Ishikawa (cell line): ENCODE results near the gene PRPF18.

ENCODE experiments used
- CEBPB ChIP-seq: IDR thresholded peaks from 2 replicates; pipeline ENCODE4 v1.6.1; 2012
- CREB1 ChIP-seq: IDR thresholded peaks from 2 replicates; pipeline ENCODE4 v1.6.1; 2012; ENCODE audit warnings: low read depth
- EGR1 ChIP-seq: IDR thresholded peaks from 2 replicates; pipeline ENCODE4 v1.6.1; 2012
- EP300 ChIP-seq: IDR thresholded peaks from 2 replicates; pipeline ENCODE4 v1.6.1; 2012; ENCODE audit warnings: borderline replicate concordance
- FOXM1 ChIP-seq: IDR thresholded peaks from 2 replicates; pipeline ENCODE4 v1.6.1; 2012; ENCODE audit warnings: low read depth, borderline replicate concordance
- NFIC ChIP-seq: IDR thresholded peaks from 2 replicates; pipeline ENCODE4 v1.6.1; 2012
- RAD21 ChIP-seq: IDR thresholded peaks from 2 replicates; pipeline ENCODE4 v1.6.1; 2012; ENCODE audit warnings: low read depth
- TAF1 ChIP-seq: IDR thresholded peaks from 2 replicates; pipeline ENCODE4 v1.6.1; 2012; ENCODE audit warnings: low read depth, mild to moderate bottlenecking
- TCF12 ChIP-seq: IDR thresholded peaks from 2 replicates; pipeline ENCODE4 v1.6.1; 2012; ENCODE audit warnings: low read depth
- TEAD4 ChIP-seq: IDR thresholded peaks from 2 replicates; pipeline ENCODE4 v1.6.1; 2012
- USF1 ChIP-seq: IDR thresholded peaks from 2 replicates; pipeline ENCODE4 v1.6.1; 2012
- YY1 ChIP-seq: IDR thresholded peaks from 2 replicates; pipeline ENCODE4 v1.6.1; 2012; ENCODE audit warnings: low read depth
- ZBTB7A ChIP-seq: IDR thresholded peaks from 2 replicates; pipeline ENCODE4 v1.6.1; 2012; ENCODE audit warnings: low read depth
- TF ChIP-seq, protein P1 (sequence below): IDR thresholded peaks from 2 replicates; pipeline ENCODE4 v1.6.1; 2012; ENCODE audit warnings: low read depth, mild to moderate bottlenecking
- TF ChIP-seq, protein P2 (sequence below): IDR thresholded peaks from 2 replicates; pipeline ENCODE4 v1.6.1; 2012

Gene PRPF18

DNA sequence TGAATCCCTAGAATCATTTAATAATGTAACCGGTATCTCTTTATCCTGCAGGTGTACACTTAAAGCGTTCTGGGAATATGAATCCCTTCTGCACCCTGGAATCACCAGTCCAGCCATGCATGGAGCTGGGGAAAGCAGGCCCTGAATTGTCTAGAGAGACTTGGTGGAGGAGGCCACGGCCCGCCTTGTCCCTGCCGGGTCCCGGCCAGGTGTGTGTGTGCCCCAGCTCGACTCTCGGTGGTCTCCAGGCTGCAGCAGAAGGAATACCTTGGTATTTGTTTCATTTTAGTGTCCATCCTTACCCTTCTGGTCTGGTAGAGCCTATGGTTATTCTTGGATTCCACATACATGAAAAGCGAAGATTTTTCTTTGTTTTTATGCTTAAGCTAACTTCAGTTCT lies 58.1 kb downstream of the PRPF18 start:
- TF ChIP-seq EGR1 (no peak), YY1 (no peak)
- TF ChIP-seq, protein P1, sequence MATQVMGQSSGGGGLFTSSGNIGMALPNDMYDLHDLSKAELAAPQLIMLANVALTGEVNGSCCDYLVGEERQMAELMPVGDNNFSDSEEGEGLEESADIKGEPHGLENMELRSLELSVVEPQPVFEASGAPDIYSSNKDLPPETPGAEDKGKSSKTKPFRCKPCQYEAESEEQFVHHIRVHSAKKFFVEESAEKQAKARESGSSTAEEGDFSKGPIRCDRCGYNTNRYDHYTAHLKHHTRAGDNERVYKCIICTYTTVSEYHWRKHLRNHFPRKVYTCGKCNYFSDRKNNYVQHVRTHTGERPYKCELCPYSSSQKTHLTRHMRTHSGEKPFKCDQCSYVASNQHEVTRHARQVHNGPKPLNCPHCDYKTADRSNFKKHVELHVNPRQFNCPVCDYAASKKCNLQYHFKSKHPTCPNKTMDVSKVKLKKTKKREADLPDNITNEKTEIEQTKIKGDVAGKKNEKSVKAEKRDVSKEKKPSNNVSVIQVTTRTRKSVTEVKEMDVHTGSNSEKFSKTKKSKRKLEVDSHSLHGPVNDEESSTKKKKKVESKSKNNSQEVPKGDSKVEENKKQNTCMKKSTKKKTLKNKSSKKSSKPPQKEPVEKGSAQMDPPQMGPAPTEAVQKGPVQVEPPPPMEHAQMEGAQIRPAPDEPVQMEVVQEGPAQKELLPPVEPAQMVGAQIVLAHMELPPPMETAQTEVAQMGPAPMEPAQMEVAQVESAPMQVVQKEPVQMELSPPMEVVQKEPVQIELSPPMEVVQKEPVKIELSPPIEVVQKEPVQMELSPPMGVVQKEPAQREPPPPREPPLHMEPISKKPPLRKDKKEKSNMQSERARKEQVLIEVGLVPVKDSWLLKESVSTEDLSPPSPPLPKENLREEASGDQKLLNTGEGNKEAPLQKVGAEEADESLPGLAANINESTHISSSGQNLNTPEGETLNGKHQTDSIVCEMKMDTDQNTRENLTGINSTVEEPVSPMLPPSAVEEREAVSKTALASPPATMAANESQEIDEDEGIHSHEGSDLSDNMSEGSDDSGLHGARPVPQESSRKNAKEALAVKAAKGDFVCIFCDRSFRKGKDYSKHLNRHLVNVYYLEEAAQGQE = no peak

GRCh38 chr10:13648425-13648824 lies 61.7 kb downstream of the PRPF18 start:
- TF ChIP-seq TAF1 = no peak

- TF ChIP-seq TAF1 = no peak
- no peak for TF ChIP-seq FOXM1
- TF ChIP-seq, protein P2, sequence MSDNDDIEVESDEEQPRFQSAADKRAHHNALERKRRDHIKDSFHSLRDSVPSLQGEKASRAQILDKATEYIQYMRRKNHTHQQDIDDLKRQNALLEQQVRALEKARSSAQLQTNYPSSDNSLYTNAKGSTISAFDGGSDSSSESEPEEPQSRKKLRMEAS = no peak
- TF ChIP-seq, protein P1 = no peak
- TF ChIP-seq TEAD4 = no peak
- no peak for TF ChIP-seq ZBTB7A
- no peak for TF ChIP-seq EP300
- TF ChIP-seq EGR1 = no peak
- no peak for TF ChIP-seq YY1
- TF ChIP-seq NFIC = no peak
Observed at GRCh38 chr10:13649844-13650520, 63.2 kb downstream of the PRPF18 start.

DNA sequence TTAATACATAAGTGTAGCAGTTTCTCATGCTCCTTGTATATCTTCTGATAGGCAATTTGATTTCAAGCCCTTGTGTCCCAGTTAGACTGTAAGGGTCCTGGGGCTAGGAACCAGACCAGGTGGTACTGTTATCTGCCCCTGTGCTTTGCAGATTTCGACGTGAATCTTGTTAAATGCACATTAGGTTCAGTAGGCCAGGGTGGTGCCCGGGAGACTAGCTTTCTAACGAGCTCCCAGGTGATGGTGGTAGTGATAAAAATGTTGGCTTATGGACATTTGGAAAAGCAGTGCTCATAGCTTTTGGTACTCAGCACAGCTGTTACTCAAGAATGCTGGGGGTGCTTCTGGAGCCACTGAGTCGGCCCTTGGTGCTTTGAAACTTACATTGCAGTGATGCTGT lies 64.2 kb downstream of the PRPF18 start:
- TF ChIP-seq EP300 = no peak
- TF ChIP-seq CREB1 = no peak
- TF ChIP-seq FOXM1 = no peak
- no peak for TF ChIP-seq YY1
- TF ChIP-seq, protein P2 = no peak
- TF ChIP-seq, protein P1 = no peak
- no peak for TF ChIP-seq TEAD4

GRCh38 chr10:13651969-13652720 lies 65.4 kb downstream of the PRPF18 start:
- TF ChIP-seq, protein P2 = no peak
- no peak for TF ChIP-seq CEBPB
- TF ChIP-seq, protein P1 = no peak
- TF ChIP-seq RAD21 = no peak
- TF ChIP-seq TAF1 = no peak
- TF ChIP-seq EGR1 = no peak
- no peak for TF ChIP-seq FOXM1
- TF ChIP-seq EP300 = no peak
- no peak for TF ChIP-seq TEAD4
- TF ChIP-seq NFIC = no peak
- no peak for TF ChIP-seq ZBTB7A
- TF ChIP-seq USF1 = no peak
- TF ChIP-seq CREB1 = no peak
- no peak for TF ChIP-seq TCF12
- no peak for TF ChIP-seq YY1
